HTERT RPE-1 (cell line): Measurements from ENCODE around the gene POLR1H.

ENCODE experiments used
- in situ Hi-C: fragments of 300-500 bp; cut with MboI; formaldehyde crosslinking; loops from 4 replicates; pipeline ENCODE4 v1.14.3; 2020; ENCODE audit warnings: low sequenced_read_pairs

POLR1H gene

DNA sequence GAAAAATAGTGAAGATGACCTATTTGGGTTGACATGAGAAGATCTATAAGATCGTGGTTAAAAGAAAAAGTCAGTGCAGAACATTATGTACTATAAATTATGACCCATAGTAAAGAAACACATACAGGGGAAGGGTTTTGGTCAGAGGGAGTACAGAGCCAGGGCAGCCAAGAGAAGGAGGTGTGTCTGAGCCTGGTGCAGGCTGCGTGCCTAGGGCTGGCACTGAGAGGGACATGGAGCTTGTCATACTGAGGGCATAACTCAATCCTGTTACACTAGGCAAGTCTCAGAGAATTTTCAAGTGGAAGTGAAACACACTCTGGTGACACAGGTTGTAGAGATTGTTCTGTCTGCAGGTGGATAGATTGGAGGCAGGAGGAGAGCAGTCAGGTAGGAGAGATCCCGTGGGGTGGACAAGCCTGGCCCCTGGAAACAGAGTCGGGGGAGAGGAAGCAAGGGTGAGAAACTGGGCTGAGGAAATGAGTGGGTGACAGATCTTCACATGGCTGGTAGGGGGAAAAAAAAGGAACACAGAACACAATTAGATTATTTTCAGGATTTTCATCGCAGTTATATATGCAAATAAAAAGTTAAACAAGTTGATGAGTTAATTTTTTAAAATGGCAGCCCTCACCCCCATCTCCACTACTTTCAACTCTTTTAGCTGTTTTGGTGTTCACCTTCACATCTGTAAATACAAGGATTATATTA is 33.0 kb downstream of the POLR1H start:
- in situ Hi-C loops, result no loop called here

DNA sequence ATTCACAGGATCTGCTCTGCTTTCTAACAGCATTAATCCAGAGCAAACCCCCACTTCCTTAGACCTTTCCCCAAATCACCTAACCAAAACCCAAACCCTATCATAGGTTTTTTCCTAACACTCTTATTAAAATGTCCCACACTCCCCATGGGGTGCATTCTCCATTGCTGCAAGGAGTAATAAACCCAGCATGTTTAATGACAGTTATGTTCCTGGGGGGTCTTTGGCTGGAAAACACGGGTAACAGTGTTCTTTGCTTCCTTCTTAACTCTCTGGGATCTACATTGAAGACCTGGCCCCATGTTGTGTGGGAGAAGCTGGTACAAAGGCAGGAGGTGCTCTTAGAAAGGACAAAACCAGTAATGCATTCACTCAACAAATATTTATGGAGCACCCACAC is 35.8 kb downstream of the POLR1H start:
- in situ Hi-C loops, result no loop called here

DNA sequence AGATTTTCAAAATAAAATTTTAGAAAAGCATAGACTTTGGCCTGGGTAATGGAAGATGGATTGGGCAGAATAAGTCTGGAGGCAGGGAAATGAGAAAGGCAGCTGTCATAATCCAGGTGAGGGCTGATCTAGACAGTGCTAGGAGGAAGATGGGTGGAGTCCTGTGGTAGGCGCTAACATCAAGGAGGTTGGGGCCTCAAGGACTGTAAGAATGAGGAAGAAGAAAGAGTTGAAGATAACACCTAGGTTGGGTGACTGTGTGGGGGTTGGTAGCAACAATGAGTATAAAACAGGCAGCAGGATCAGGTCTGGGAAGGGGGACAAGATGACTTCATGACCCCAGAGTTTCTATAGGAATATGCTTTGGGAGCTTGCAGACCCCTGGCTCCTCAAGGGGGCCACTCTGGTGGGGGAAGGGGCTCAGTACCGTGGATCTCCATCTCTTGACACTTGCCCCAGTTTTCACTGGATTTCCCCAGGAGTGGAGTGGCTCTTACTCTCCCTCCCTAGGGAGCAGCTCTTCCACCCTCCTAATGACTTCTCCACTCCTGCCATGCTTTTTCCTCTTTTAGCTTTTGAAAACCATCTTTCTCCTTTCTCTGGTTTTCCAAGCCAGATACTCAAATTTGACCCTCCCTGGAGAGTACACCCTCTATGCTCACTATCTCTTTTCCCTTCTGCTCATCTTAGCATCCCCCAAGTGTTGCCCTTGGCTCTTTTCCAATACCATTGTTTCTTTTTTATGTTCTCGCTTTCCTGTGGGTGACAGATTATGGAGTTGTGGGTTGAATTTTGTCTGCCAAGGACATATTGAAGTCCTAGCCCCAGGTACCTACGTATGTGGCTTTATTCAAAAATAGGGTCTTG is 37.1 kb downstream of the POLR1H start:
- in situ Hi-C loops, result no loop called here

DNA sequence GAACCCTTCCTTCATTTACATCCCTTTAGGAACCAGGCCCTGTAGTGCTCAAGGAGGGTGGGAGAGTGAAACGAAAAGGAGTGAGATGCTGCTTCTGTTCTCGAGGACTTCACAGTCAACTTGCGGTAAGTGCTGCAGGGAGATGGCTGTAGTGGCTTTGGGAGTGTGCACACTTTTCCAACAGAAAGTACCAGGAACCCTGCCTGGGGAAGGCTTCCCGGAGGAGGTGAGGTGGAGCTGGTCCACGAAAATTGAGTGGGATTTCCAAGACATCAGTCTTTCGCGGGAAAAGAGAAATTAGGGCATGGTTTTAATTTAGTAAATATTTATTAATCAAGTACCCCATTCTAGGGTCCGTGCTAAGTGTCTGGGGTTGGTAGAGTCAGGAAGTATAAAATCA is 39.1 kb downstream of the POLR1H start:
- in situ Hi-C loops, result no loop called here

DNA sequence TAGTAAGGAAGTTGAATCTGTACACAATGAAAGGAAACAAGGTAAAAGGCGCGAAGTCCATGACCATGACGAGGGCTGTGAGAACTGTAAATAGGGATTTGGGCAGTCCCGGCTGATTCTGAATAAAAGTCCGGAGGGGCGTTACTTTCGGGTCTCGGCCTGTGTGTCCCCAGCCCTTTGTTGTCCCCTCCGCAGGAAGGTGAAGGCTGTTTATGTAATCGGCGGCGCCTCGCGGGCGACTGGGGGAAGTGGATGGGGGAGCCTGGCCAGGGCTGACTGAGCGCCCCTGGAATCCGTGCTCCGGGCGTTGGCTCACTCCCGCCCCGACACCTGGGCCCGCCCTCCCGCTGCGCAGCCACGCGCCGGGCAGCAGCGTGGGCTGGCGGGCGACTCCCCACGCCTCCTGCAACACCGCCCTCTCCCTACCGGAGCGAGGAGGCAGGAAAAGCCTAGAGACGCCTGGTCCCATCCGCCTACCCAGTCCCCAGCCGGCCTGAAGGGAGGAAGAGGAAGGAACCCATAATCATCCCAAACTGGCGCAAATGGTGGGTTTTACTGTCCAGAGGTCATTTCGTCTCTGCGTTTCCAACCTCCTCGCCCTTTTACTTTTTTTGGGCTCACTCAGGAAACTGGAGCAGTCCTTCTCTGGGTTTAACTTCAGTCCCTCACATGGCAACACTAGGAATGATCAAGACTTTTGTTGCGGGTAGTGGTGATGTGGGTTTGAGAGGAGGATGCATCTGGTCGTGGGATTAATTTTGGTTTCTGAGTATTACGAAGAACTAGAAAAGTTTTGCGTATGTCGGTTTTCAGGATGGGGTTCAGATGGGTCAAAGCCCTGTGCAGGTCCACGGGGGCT is 39.7 kb downstream of the POLR1H start:
- in situ Hi-C loops, result no loop called here

DNA sequence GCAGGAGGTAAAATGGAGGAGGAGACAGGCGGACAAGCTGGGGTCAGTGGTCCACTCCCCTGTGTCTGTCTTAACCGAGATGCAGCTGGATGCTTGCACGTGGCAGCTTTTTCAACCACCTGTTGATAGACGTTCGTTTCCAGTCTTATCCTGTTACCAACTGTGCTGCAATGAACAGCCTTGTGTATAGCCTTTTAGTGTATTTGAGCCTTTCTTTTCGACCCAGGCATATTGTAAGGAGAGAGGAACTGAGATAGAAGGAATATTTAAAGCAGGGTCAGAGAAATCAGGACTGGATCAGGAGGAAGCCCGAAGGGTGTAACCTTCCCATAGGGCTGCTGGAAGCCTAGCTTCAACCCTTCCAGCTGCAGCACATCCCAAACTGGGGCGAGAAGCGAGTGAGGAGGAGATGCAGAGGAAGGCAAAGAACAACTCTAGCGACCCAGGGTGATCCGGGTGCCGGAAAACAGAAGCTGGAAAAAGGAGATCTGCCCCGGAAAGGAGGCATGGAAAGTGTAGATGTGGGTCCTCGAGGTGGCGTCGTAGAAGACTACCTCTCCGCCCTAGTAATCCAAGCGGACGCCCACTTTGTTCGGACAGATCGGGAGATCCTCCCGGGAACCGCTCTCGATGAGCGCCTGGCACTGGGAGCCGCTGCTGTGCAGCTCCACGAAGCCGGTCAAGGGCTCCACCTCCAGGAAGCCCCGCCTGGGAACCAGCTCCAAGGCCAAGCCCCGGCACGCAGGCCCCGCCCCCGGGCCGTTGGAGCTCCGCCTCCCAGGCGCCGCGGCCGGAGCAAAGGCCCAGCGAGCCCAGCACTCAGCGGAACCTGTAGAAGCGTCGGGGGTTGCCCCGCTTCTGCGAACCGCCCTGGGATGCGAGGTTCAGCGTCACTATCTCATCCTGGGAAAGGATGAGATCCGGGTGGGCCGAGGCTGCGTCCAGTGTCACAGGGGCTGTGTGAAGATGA is 40.7 kb downstream of the POLR1H start:
- in situ Hi-C loops, result no loop called here

DNA sequence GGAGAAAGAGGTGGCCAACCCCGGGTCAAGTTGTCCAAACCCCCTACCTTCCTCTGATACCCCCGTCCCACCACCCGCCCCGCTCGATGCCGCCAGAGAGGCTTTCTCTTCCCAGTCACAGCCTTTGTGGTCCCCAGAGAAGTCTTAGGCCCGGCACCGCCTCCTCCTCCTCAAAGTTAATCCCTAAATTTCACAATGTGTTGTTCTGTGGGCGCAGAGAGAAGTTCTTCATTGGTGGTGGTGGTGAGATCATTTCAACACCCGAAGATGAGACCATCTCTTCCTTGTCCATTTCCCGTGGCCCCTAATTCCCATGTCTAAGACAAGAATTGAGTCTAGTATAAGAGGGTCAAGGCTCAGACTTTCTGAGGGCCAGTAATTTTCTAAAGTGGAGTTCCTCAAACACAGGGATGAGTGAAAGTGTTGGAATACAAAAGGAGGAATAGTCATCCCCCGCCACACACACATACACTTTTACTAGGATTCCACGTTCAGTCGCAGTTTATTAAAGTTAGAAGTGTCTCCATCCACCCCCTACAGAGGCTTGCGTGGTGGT is 41.4 kb downstream of the POLR1H start:
- in situ Hi-C loops, result no loop called here

DNA sequence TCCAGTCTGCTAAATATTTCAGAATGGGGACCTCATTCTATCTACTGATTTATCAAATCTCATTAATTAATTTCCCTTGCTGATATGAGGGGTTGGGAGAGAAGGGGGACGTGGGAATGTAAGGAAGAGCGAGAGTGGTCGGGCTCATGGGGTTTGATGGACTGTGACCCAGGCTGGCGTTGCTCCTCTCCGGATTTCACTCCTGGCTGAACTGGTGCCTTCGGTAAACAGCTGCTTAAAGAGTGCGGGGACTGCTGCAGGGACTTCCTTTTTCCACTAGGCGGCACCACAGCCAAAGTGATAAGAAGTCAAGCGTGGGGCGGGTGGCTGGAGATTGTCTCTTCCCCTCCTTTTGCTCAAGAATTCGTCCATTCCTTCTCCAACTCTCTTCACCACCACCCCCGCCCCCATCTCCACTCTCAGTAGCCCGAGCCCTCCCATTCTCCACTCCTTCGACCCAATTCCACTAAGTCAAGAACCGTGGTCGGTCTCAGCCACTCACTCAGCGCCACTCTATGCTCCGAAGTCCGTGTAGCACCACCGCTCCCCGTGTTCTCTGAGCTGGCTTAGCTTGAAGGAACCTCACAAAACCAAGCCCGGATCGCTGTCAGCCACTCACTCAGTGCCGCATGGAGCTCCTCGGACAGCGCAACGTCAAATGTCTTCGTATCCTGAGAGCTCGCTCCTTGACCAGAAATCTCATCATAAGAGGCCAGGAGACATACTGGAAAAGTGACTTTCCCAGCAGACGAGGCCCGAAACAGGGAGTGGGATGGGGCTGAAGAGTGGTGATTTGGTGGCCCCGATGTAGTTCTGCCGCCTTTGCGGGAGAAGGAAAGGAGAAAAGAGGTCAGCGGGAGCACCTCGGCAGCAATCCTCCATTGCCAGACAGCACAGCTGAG is 42.2 kb downstream of the POLR1H start:
- in situ Hi-C loops, result no loop called here

DNA sequence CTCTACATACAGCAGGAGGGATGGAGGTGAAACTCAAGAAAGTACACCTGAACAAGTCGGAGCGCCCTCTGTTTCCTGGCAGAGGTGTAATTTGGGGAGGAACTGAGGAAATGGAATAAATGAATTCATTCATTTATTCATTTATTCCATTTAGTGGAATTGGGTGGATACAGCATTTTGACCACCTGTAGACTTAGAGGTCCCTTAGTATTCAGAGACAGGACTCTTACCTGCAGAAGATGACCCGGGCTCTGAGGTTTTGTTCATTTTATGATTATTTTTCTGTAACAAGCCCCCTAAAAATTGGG is 42.8 kb downstream of the POLR1H start:
- in situ Hi-C loops, result no loop called here

DNA sequence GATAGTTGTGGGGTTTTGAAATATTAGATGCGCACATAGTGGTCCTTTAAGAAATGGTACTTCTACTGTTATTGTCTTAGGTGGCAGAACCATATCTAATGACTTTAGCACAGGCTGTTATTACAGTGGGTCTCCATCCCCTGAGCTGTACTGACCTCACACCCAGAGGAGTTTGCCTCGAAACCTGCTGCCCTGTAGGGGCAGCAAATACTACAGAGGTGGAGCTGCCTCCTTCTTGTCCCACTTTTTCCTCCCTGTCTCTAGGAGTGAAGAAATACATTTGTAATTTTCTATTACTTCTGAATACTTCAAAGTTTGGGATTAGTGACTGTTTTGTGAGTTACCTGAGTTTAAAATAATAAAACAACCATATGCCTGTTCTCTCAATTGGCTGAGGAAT is 43.6 kb downstream of the POLR1H start:
- in situ Hi-C loops, result no loop called here

DNA sequence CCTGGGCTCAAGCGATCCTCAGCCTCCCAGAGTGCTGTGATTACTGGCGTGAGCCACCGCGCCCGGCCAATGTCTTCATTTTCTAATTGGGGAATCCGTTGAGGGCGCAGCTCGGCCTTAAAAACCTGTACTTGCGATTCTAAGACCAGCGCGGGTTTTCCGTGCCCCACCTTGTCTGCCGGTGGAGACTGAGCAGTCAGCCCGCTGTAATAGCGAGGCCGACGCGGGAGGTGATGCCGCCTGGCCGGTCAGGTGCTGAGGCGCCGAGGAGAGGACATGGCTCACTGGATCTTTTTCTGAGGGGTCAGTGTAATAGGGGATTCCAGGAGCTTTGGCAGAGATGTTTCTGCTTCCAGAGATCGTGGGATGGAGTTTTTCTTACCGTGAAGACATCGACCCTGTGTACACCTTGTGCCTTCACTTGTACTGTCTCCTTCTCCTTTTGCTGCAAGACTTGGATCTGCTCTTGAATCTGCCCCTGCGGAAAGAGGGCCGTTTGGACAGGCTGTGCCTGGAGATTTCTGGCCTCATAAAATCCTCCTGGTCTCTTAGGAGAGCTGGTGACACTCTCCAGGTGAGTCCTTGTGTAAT is 50.3 kb downstream of the POLR1H start:
- in situ Hi-C loops, result no loop called here

DNA sequence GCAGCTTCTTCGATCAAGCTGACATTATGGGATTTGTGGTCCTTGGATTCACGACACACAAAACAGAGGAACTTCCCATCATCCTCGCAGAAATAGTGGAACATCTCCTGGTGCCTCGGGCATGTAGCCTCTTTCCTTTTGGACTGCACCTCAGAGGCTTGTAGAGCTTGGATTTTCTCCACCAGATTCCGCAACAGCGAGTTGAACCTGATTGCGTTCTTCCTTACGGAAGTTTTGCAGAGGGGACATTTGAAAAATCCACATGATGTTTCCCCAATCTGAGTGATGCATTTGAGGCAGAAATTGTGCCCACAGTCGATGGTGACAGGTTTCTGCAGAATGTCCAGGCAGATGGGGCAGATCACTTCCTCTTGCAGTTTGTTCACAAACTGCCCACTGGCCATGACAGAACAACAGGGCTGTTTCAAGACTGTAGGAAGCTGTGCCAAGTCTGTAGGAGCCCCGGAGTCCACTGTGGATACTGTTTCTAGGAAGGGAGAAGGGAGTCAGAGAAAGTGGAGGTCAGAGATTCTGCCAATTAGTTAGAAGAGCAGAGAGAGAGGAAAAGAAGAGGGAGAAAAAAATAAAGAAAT is 51.4 kb downstream of the POLR1H start:
- in situ Hi-C loops, result no loop called here

DNA sequence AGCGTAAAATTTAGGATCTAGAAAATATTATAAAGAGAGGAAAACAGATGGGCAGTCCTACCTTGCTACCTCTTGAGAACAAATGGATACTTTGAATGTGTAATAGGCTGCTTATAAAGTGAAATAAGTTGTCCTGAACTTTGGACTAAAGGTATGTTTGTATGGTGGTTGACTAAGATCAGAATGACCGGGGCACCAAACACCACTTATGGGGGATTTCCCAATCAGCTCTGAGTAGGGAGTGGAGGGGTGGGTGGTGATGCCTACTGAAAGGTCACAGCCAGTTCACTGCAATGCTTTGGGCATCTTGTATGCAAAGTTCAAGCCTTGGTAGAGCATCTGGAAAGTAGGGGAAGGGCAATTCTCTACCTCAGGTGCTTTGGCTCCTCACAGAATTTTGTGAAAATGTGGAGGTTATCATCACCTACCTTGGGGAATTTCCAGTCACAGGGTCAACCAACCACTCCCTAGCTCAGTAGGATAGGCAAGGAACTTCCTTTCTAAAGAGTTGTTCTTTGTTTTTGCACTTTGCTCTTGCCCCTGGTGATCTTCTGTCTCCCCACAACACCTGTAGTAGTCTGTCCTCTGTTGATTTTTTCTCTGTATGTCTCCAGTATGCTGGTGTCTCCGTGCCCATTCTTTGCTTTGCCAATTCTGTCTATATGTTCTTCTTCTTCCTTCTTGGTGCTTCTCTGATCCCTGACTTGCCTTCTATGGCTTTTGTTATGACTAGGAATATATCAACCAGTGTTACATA is 52.1 kb downstream of the POLR1H start, which contains the start of gene TRIM31:
TRIM31 (minus strand) TSS at position 88 of the 757 bp plus-strand sequence. CDS start 285 bp downstream, outside the sequence.
- in situ Hi-C loops, result no loop called here

DNA sequence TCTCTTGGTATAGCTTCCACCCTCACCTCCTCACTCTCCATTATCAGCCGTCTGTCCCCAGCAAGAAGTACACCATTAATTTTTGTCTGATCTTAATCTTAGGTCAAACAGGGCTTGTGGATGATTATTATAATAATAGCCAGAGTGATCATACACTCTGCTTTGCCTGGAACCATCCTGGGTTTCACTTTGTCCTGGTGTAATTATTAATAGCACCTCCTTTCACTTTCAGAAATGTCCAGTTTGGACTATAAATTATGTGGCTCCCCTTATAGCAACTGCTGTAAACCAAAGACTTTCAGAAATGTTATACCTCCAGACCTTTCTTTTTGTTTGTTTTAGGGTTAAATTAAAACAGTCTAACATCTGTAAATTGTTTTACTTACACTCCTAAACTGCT is 52.8 kb downstream of the POLR1H start:
- in situ Hi-C loops, result no loop called here
